ENCODE results near the gene SPPL3. TPM values are rescaled to one million over a fixed set of nuclear protein-coding genes. Genes with fewer than 3 reads are reported as not detected.

The SPPL3 gene
- total RNA-seq = 10 to 100 TPM; 18.9 to 21.5 (median 20.5) TPM

GRCh38 chr12:120904197-120904773, at the start of gene SPPL3:
Gene SPPL3, minus strand, starts transcription at chr12:120904358. Its CDS starts 491 bp downstream, at chr12:120903867.
- TF ChIP-seq CTCF (IDR thresholded peaks at IDR 0.05; ENCODE audit: low read depth) = no peak

DNA sequence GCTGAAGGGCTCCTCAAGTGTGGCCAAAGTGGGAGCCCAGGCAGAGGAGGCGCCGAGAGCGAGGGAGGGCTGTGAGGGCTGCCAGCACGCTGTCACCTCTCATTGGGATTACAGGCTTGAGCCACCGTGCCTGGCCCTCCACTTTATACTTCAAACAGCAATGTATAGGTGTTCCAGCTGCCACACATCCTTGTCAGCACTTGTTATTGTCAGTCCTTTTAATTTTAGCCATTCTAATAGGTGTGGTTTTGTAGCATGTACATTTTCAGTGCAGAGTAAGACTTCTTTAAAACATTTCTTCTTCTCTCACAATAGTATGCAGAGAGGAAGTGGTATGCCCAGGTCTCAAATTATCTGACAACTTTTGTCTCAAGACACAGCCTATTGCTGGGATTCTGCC, 46.6 kb upstream of the SPPL3 start:
- TF ChIP-seq CTCF (IDR thresholded peaks at IDR 0.05; ENCODE audit: low read depth) = no peak

DNA sequence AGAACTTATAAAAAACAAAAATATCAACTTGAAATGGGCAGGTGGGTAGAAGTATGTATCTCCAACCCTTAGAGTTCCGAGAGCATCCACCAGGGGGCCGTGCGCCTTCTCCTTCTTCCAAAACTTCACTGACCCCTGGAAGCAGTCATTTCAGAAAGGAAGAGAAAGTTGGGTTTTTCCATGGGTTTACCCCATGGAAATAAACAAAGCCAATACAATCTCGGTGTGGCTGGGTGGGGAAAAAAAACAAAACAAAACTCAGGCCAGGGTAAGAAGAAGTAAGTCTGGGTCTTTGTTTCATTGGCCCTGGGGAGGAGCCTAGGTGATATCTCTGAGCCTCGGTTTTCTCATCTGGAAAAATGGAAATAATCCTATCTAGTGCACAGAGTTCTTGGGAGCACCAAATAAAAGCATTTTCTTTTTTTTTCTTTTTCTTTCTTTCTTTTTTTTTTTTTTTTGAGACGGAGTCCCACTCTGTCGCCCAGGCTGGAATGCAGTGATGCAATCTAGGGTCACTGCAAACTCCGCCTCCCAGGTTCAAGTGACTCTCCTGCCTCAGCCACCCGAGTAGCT, 40.6 kb upstream of the SPPL3 start:
- no peak for TF ChIP-seq CTCF (IDR thresholded peaks at IDR 0.05; ENCODE audit: low read depth)

DNA sequence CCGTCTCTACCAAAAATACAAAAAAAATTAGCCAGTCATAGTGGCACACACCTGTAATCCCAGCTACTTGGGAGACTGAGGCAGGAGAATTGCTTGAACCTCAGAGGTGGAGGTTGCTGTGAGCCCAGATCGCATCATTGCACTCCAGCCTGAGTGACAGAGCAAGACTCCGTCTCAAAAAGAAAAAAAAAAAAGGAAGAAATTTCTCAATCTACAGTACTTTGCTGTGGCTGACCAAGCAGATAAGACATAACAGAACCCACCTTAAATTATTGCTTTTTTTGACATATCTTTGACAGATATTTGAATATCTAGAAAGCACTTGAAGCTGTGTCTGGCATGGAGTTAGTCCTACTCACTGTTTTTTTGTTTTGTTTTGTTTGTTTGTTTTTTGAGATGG, 39.3 kb upstream of the SPPL3 start:
- TF ChIP-seq CTCF (IDR thresholded peaks at IDR 0.05; ENCODE audit: low read depth) = no peak

- TF ChIP-seq CTCF (IDR thresholded peaks at IDR 0.05; ENCODE audit: low read depth) = no peak
These were observed 37.8 kb upstream of the SPPL3 start for GRCh38 chr12:120941846-120942405.

DNA sequence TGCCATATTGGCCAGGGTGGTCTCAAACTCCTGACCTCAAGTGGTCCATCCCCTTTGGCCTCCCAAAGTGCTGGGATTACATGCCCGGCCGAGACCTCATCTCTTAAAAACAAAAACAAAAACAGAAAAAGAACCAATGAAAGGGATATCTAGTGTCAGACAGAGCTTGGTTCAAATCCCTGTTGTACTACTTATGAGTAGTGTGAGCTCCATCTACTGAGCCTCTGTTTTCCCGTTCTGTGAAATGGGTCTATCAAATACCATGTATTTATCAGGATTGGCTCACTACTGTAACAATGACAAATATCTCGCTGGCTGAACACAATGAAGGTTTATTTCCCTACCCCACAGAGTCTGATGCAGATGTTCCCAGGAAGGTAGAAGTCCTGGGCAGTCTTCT, 37.3 kb upstream of the SPPL3 start:
- TF ChIP-seq CTCF (IDR thresholded peaks at IDR 0.05; ENCODE audit: low read depth) = no peak

GRCh38 chr12:120940799-120941198, 36.6 kb upstream of the SPPL3 start:
- TF ChIP-seq CTCF (IDR thresholded peaks at IDR 0.05; ENCODE audit: low read depth) = no peak
